NCI-H526 treated with DMSO at 0.1 percent for 48 hours (cell line): ENCODE data around the gene CARMIL1.

Experiments
- DNase-seq: peaks from one replicate; lab custom pipeline; 2025; lab: John Stamatoyannopoulos, UW

CARMIL1 gene

GRCh38 chr6:25446830-25447569, 167.8 kb downstream of the CARMIL1 start:
- no peak for DNase-seq

- DNase-seq: no peak
Observed at GRCh38 chr6:25447570-25447929, 168.4 kb downstream of the CARMIL1 start.

- no peak for DNase-seq
Observed at GRCh38 chr6:25448965-25449538, 169.9 kb downstream of the CARMIL1 start.

- no peak for DNase-seq
Observed at GRCh38 chr6:25449774-25450173, 170.6 kb downstream of the CARMIL1 start.

- no peak for DNase-seq
Observed at GRCh38 chr6:25450469-25451198, 171.5 kb downstream of the CARMIL1 start.

- DNase-seq: no peak
Observed at GRCh38 chr6:25452031-25452430, 172.9 kb downstream of the CARMIL1 start.

- DNase-seq: no peak
Observed at GRCh38 chr6:25453288-25453687, 174.1 kb downstream of the CARMIL1 start.

GRCh38 chr6:25454136-25454535, 175.0 kb downstream of the CARMIL1 start:
- no peak for DNase-seq

GRCh38 chr6:25456249-25457040, 177.3 kb downstream of the CARMIL1 start:
- no peak for DNase-seq

- no peak for DNase-seq
Observed at GRCh38 chr6:25457516-25457915, 178.3 kb downstream of the CARMIL1 start.

GRCh38 chr6:25458485-25458884, 179.3 kb downstream of the CARMIL1 start:
- DNase-seq: no peak

GRCh38 chr6:25462235-25462897, 183.2 kb downstream of the CARMIL1 start:
- DNase-seq: no peak

- no peak for DNase-seq
Observed at GRCh38 chr6:25463441-25463840, 184.3 kb downstream of the CARMIL1 start.

- no peak for DNase-seq
Observed at GRCh38 chr6:25464225-25464624, 185.1 kb downstream of the CARMIL1 start.

- no peak for DNase-seq
Observed at GRCh38 chr6:25465941-25466340, 186.8 kb downstream of the CARMIL1 start.

- DNase-seq: no peak
Observed at GRCh38 chr6:25468881-25469280, 189.7 kb downstream of the CARMIL1 start.

- no peak for DNase-seq
Observed at GRCh38 chr6:25469797-25470388, 190.7 kb downstream of the CARMIL1 start.

GRCh38 chr6:25472306-25472705, 193.1 kb downstream of the CARMIL1 start:
- no peak for DNase-seq

- DNase-seq: no peak
Observed at GRCh38 chr6:25472906-25473305, 193.7 kb downstream of the CARMIL1 start.

GRCh38 chr6:25473447-25473846, 194.3 kb downstream of the CARMIL1 start:
- DNase-seq: no peak

- no peak for DNase-seq
Observed at GRCh38 chr6:25476126-25476525, 197.0 kb downstream of the CARMIL1 start.
